SHP77 (cell line): ENCODE results near the gene NKD2.
"Not testable (repeated sequence)": the region's sequence is repeated elsewhere in the genome, so short reads cannot be mapped to it uniquely, and the experiment has no call there.

Source experiments
- DNase-seq, 2 experiments: peaks; one replicate each; lab custom pipeline; 2025; lab: John Stamatoyannopoulos, UW

NKD2 gene

GRCh38 chr5:1008451-1009358 lies at the start of gene NKD2:
Gene NKD2 (plus strand): TSS chr5:1008802. CDS start chr5:1009058, 256 bp downstream.
- no peak for DNase-seq

GRCh38 chr5:959581-960531 lies 48.7 kb upstream of the NKD2 start:
- DNase-seq: no peak

GRCh38 chr5:960551-960950 lies 48.1 kb upstream of the NKD2 start:
- DNase-seq: no peak

GRCh38 chr5:961002-961710 lies 47.4 kb upstream of the NKD2 start:
- no peak for DNase-seq

- no peak for DNase-seq
These were observed 46.8 kb upstream of the NKD2 start for GRCh38 chr5:961711-962240.

- DNase-seq: no peak
These were observed 46.2 kb upstream of the NKD2 start for GRCh38 chr5:962386-962785.

- no peak for DNase-seq
These were observed 45.8 kb upstream of the NKD2 start for GRCh38 chr5:962801-963200.

- DNase-seq: no peak
These were observed 45.3 kb upstream of the NKD2 start for GRCh38 chr5:963310-963672.

- no peak for DNase-seq
These were observed 44.7 kb upstream of the NKD2 start for GRCh38 chr5:963673-964531.

GRCh38 chr5:964821-965220 lies 43.8 kb upstream of the NKD2 start:
- DNase-seq: no peak

- DNase-seq: no peak
These were observed 42.8 kb upstream of the NKD2 start for GRCh38 chr5:965604-966344.

- DNase-seq: no peak
These were observed 42.3 kb upstream of the NKD2 start for GRCh38 chr5:966345-966710.

GRCh38 chr5:966941-967340 lies 41.7 kb upstream of the NKD2 start:
- DNase-seq: no peak

GRCh38 chr5:968881-969280 lies 39.7 kb upstream of the NKD2 start:
- no peak for DNase-seq

- DNase-seq: no peak
These were observed 39.2 kb upstream of the NKD2 start for GRCh38 chr5:969408-969839.

- DNase-seq: not testable (repeated sequence)
These were observed 36.0 kb upstream of the NKD2 start for GRCh38 chr5:972575-972974.

- no peak for DNase-seq
These were observed 31.5 kb upstream of the NKD2 start for GRCh38 chr5:976849-977751.

- no peak for DNase-seq
These were observed 30.5 kb upstream of the NKD2 start for GRCh38 chr5:978054-978453.

- DNase-seq: no peak
These were observed 29.9 kb upstream of the NKD2 start for GRCh38 chr5:978693-979092.
